Endodermal cell (in vitro differentiated cells): ENCODE results near the gene RIMKLB. TPM values are rescaled to one million over a fixed set of nuclear protein-coding genes. Genes with fewer than 3 reads are reported as not detected.

ENCODE experiments used
- DNase-seq: peaks from one replicate; pipeline ENCODE4 v3.0.0-alpha.2; 2017
- H3K27ac ChIP-seq: 2 replicates; pipeline ENCODE4 v1.5.1; 2013; ENCODE audit warnings: mild to moderate bottlenecking, low read depth, low read length, moderate library complexity
- H3K27me3 ChIP-seq: 2 replicates; pipeline ENCODE4 v1.6.1; 2013; ENCODE audit warnings: mild to moderate bottlenecking, low read length, moderate library complexity; ENCODE audit not compliant: insufficient read depth, control insufficient read depth, poor library complexity, severe bottlenecking
- H3K36me3 ChIP-seq: 2 replicates; pipeline ENCODE4 v1.7.0; 2013; ENCODE audit warnings: mild to moderate bottlenecking, low read length, moderate library complexity; ENCODE audit not compliant: control insufficient read depth, insufficient read depth
- H3K4me1 ChIP-seq: one replicate; pipeline ENCODE4 v1.7.0; 2013; ENCODE audit warnings: low read length; ENCODE audit not compliant: control insufficient read depth, insufficient read depth
- H3K4me3 ChIP-seq: 2 replicates; pipeline ENCODE4 v1.5.1; 2013; ENCODE audit warnings: mild to moderate bottlenecking, low read length, moderate library complexity
- H3K9ac ChIP-seq: 2 replicates; pipeline ENCODE4 v1.6.1; 2013; ENCODE audit warnings: mild to moderate bottlenecking, low read length, moderate library complexity; ENCODE audit not compliant: poor library complexity, severe bottlenecking; ENCODE audit errors: extremely low read depth
- H3K9me3 ChIP-seq: 2 replicates; pipeline ENCODE4 v1.6.1; 2013; ENCODE audit warnings: mild to moderate bottlenecking, low read length, moderate library complexity; ENCODE audit not compliant: control insufficient read depth
- H3K27ac Mint-ChIP-seq: 2 replicates; pipeline ENCODE4 v1.8.0; 2020; ENCODE audit warnings: mixed read lengths
- H3K27me3 Mint-ChIP-seq: 2 replicates; pipeline ENCODE4 v1.8.0; 2021; ENCODE audit warnings: mild to moderate bottlenecking, mixed read lengths; ENCODE audit not compliant: insufficient read depth
- H3K36me3 Mint-ChIP-seq: 2 replicates; pipeline ENCODE4 v1.8.0; 2020; ENCODE audit warnings: low read depth, mixed read lengths
- H3K4me1 Mint-ChIP-seq: 2 replicates; pipeline ENCODE4 v1.8.0; 2020; ENCODE audit warnings: mixed read lengths
- H3K4me3 Mint-ChIP-seq: 2 replicates; pipeline ENCODE4 v1.8.0; 2020; ENCODE audit warnings: mild to moderate bottlenecking, moderate library complexity, mixed read lengths
- H3K9me3 Mint-ChIP-seq: 2 replicates; pipeline ENCODE4 v1.8.0; 2020; ENCODE audit warnings: mild to moderate bottlenecking, mixed read lengths
- CTCF ChIP-seq: fragments of 200-600 bp; sonication (generic); conservative IDR thresholded peaks from 2 replicates; pipeline ENCODE4 v1.5.0; 2021; ENCODE audit warnings: antibody characterized with exemption, mild to moderate bottlenecking
- WGBS, 2 experiments: methylation state at CpG; one replicate each; pipeline versions ENCODE4 v1.1.5 to v1.1.7; 2013; ENCODE audit warnings: missing lambda C conversion rate in 2 of 2, mixed read lengths in 1 of 2; ENCODE audit not compliant: insufficient coverage in 1 of 2, insufficient read length in 1 of 2; 5-methylcytosine and 5-hydroxymethylcytosine counted together
- total RNA-seq, 2 donors: library from RNA; stranded (reverse); fragmentation: NEBNext Ultra II Directional in 1 of 2; extraction: Animal tissue kit (Norgen Biotek cat#: 25700) in 1 of 2; gene quantifications; 2 replicates in 1 of 2; 3 replicates in 1 of 2; pipeline ENCODE4 v1.2.1, GENCODE V29; 2021

Gene RIMKLB
- total RNA-seq, 2 donors from 2014 or later, result 85.3 to 180 TPM

- peak; percentile 88 for DNase-seq
- Histone ChIP-seq H3K36me3 (no peaks in the 10 kb centered on the region), H3K4me3 (no peak overlapping the region), H3K9me3 (no peaks in the 10 kb centered on the region), H3K27me3 (no peaks in the 10 kb centered on the region), H3K27ac (peak overlapping the region; percentile 72), H3K9ac (no peak overlapping the region), H3K4me1 (peaks cover 2% of the 10 kb centered on the region)
- peak overlapping the region; percentile 89 for H3K27ac Mint-ChIP-seq
- no peak for TF ChIP-seq CTCF
- no peaks in the 10 kb centered on the region for H3K9me3 Mint-ChIP-seq
- peaks cover 38% of the 10 kb centered on the region for H3K4me1 Mint-ChIP-seq
- H3K36me3 Mint-ChIP-seq, result no peaks in the 10 kb centered on the region
- 0 to 12% methylated on average over 1 to 5 of the region's 5 CpGs for WGBS, 2 experiments
- H3K27me3 Mint-ChIP-seq, result no peaks in the 10 kb centered on the region
- H3K4me3 Mint-ChIP-seq, result no peak overlapping the region
Observed at GRCh38 chr12:8692573-8692972, 5.2 kb upstream of the RIMKLB start.

GRCh38 chr12:8695116-8695515 lies 2.7 kb upstream of the RIMKLB start:
- peaks cover 2% of the 10 kb centered on the region for H3K36me3 ChIP-seq
- no peak for TF ChIP-seq CTCF
- Mint-ChIP-seq H3K27me3 (no peaks in the 10 kb centered on the region), H3K36me3 (no peaks in the 10 kb centered on the region), H3K4me3 (no peak overlapping the region), H3K9me3 (no peaks in the 10 kb centered on the region), H3K27ac (no peak overlapping the region), H3K4me1 (peaks cover 42% of the 10 kb centered on the region)
- H3K27ac ChIP-seq, result no peak overlapping the region
- H3K9me3 ChIP-seq, result no peaks in the 10 kb centered on the region
- H3K4me1 ChIP-seq, result peaks cover 2% of the 10 kb centered on the region
- no peak overlapping the region for H3K4me3 ChIP-seq
- WGBS, 2 experiments, result 97% methylated on average over 5 of the region's 10 CpGs; no CpG with 5 or more reads in 1 of the 2 experiments
- no peaks in the 10 kb centered on the region for H3K27me3 ChIP-seq
- no peak for DNase-seq
- H3K9ac ChIP-seq, result no peak overlapping the region

DNA sequence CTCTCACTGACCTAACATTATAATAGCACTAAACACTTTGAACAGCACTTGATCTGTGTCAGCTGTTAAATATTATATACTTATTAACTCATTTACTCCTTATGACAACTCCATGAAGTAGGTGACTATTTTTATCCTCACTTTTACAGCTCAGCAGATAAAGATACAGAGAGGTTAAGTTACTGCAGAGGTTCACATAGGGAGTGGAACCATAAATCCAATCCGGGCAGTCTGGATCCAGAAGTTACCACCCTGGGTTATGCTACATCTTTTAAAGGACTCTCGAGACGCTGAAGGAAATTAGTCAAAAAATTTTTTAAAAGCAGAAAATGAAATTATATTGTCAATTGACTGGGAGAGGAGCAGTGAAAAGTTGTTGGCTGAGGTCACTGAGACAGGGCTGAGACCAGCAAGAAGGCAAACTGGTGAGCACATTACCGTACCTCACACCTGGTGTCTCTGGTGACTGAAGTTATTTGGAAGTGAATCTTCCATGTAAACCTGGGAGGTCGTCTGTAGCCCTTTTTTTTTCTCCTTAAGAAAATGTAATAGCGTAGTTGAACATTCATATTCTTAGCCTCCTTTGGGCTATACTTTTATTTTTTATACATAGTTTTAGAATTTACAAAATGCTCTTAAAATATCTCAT lies 1.2 kb upstream of the RIMKLB start:
- Histone ChIP-seq H3K4me1 (peaks cover 2% of the 10 kb centered on the region), H3K4me3 (peak overlapping the region; percentile 92), H3K27ac (no peak overlapping the region), H3K9ac (peak overlapping the region; percentile 94), H3K36me3 (peaks cover 15% of the 10 kb centered on the region), H3K9me3 (no peaks in the 10 kb centered on the region), H3K27me3 (no peaks in the 10 kb centered on the region)
- H3K27me3 Mint-ChIP-seq, result no peaks in the 10 kb centered on the region
- DNase-seq, result no peak
- H3K36me3 Mint-ChIP-seq, result peaks cover 13% of the 10 kb centered on the region
- H3K27ac Mint-ChIP-seq, result peak overlapping the region; percentile 96
- peak overlapping the region; percentile 88 for H3K4me3 Mint-ChIP-seq
- 42 to 48% methylated on average over 2 to 5 of the region's 6 CpGs for WGBS, 2 experiments
- peaks cover 49% of the 10 kb centered on the region for H3K4me1 Mint-ChIP-seq
- no peaks in the 10 kb centered on the region for H3K9me3 Mint-ChIP-seq
- TF ChIP-seq CTCF, result no peak
